ENCODE data around the gene ZFPM1. TPM values are rescaled to one million over a fixed set of nuclear protein-coding genes. Genes with fewer than 3 reads are reported as not detected.

ZFPM1 gene
- total RNA-seq, 1 donor from 2014 or later, result 8.4 TPM

DNA sequence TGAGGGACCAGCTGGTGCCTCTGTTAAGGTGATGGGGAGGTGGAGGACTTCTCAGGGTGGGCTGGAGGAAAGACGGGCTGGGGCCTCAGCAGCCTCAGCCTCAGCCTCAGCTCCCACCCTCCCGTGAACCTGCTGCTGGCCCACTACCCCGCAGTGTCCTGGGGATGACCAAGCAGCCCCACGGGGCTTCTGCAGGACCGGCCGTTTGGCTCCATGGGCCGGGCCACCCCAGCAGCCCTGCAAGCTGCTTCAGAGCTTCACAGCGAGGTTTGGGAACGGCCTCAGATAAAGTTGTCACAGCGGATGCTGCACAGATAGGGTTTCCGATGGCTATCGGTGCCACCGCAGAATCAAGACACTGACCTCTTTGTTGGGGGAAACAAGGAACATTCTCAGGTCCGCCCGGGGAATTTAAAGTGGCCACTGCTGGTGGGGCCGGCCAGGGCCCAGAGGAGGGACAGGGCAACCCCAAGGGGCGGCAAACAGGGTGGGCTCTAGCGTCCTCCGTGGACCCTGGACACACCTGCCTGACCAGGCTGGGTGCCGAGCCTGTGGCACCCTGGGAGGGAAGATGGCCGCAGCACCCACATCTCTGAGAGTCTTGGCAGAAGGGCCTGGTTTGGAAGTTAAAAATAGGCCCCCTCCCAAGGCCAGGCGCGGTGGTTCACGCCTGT lies 69.3 kb downstream of the ZFPM1 start:
- TF ChIP-seq, protein P1, sequence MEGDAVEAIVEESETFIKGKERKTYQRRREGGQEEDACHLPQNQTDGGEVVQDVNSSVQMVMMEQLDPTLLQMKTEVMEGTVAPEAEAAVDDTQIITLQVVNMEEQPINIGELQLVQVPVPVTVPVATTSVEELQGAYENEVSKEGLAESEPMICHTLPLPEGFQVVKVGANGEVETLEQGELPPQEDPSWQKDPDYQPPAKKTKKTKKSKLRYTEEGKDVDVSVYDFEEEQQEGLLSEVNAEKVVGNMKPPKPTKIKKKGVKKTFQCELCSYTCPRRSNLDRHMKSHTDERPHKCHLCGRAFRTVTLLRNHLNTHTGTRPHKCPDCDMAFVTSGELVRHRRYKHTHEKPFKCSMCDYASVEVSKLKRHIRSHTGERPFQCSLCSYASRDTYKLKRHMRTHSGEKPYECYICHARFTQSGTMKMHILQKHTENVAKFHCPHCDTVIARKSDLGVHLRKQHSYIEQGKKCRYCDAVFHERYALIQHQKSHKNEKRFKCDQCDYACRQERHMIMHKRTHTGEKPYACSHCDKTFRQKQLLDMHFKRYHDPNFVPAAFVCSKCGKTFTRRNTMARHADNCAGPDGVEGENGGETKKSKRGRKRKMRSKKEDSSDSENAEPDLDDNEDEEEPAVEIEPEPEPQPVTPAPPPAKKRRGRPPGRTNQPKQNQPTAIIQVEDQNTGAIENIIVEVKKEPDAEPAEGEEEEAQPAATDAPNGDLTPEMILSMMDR (IDR thresholded peaks at IDR 0.05), result no peak
- Histone ChIP-seq H3K27me3 (no peaks in the 10 kb centered on the region), H3K4me3 (no peak overlapping the region), H3K4me1 (peaks cover 8% of the 10 kb centered on the region), H3K9me3 (no peaks in the 10 kb centered on the region), H3K36me3 (no peaks in the 10 kb centered on the region), H3K27ac (no peak overlapping the region)
- DNase-seq, result no peak
- intact Hi-C loops (cut with DNase I), result no loop called here
- ATAC-seq, result no peak

DNA sequence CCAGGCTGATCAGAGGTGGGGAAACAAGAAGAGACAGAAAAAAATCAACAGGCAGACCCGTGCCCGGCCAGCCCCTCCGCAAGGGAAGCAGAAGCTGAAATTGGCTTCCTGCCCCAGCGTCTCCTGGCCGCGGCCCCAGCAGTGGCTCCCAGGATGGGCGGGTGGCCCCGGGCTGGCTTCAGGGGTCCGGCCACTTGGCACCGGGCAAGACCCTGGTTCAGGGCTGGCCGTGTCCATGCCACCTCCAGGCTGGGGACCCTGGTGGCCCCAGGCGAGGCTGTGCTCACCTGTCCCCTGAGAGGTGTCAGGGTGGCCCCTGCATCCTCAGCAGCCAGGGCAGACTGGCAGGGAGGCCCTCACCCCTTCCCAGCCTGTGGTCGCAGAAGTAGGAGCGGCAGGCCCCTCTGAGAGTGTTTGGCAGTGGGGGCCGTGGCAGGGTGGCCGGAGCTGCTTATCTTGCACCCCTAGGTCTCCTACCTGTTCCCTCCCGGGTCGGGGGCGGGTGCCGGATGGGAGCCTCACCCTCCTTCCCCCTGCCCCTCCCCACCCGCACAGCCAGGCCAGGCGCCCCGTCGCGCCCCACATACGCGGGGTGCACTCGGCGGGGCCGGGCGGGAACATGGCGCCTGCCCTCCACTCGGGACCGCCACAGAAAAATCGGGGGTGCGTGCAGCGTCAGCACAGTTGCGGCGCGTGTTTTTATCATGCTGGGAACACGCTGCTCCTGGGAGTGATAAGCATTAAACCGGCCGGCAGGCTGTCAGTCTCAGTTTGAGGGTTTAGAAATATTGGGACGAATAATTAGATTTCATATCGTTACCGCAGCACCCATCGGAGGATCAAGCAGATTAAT lies 70.5 kb downstream of the ZFPM1 start:
- TF ChIP-seq, protein P1 (IDR thresholded peaks at IDR 0.05), result no peak
- Histone ChIP-seq H3K27ac (no peak overlapping the region), H3K27me3 (no peaks in the 10 kb centered on the region), H3K4me3 (no peak overlapping the region), H3K9me3 (no peaks in the 10 kb centered on the region), H3K4me1 (peaks cover 8% of the 10 kb centered on the region), H3K36me3 (no peaks in the 10 kb centered on the region)
- intact Hi-C loops (cut with DNase I), result no loop called here
- DNase-seq (no peak), ATAC-seq (no peak)

DNA sequence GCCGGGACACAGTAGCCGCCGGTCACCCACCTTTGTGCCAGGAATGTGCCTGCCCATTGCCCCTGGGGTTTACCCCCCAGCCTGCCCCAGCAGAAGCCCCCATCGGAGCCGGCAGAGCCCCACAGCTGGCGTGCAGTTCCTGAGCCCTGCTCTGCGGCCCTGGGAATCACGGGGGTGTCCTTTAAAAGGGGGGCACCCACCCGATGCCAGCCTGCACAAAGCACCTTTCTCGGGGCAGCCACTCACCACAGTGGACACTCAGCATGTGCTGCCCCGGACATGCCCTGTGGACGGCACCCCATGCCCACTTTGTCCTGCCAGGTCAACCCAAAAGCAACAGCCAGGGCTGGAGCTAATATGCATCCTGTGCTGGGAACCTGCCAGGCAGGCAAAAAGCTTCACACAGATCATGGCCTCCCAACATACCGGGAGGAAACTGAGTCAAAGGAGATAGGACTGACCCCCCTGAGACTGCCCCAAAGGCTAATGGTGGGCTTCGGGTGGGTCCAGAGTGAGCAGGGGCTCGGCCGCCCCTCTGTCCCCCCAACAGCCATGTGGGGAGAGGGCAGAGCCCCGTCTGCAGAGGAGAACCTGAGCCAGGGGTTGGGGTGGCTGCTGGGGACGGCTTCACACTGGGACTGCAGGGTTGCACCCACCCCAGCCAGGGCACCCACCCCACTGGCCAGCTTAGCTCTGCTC lies 71.3 kb downstream of the ZFPM1 start:
- ATAC-seq, result no peak
- intact Hi-C loops (cut with DNase I), result no loop called here
- peaks cover 8% of the 10 kb centered on the region for H3K4me1 ChIP-seq
- TF ChIP-seq, protein P1 (IDR thresholded peaks at IDR 0.05), result no peak
- H3K27me3 ChIP-seq, result no peaks in the 10 kb centered on the region
- DNase-seq, result no peak
- H3K36me3 ChIP-seq, result no peaks in the 10 kb centered on the region
- H3K9me3 ChIP-seq, result no peaks in the 10 kb centered on the region
- no peak overlapping the region for H3K4me3 ChIP-seq
- H3K27ac ChIP-seq, result no peak overlapping the region

DNA sequence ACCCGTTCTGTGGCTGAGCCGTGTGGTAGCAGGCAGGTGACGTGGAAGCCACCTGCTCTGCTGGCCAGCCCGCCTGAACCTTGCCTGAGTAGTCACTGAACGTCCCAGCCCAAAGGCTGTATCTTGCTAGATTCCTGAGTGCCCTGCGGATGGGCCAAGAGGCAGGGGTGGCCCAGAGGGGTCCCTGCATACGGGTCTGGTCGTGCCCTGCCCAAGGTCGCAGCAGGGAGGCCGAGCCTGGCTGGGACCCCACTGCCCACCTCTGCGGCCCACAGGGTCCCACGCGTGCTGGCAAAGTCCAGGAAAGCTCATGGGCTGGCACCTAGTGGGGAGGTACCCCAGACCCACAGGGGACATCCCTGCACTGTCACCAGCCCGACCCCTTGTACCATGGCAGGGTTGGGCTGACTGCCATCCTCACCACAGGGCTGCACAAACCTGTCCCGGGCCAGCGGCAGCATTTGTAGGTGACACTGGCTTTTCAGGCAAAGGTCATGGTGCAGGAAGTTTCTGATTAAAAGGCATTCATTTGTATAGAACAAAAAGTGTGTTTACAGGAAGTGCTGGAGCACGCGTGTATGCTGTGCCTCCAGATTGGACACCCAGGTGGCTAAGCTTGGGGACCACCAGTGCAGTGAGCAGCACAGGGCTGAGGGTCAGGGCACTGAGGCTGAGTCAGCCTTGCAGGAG lies 72.0 kb downstream of the ZFPM1 start:
- Histone ChIP-seq H3K9me3 (no peaks in the 10 kb centered on the region), H3K4me1 (peaks cover 8% of the 10 kb centered on the region), H3K27ac (no peak overlapping the region), H3K27me3 (no peaks in the 10 kb centered on the region), H3K36me3 (no peaks in the 10 kb centered on the region), H3K4me3 (no peak overlapping the region)
- DNase-seq (no peak), ATAC-seq (no peak)
- TF ChIP-seq, protein P1 (IDR thresholded peaks at IDR 0.05), result no peak
- intact Hi-C loops (cut with DNase I), result no loop called here

DNA sequence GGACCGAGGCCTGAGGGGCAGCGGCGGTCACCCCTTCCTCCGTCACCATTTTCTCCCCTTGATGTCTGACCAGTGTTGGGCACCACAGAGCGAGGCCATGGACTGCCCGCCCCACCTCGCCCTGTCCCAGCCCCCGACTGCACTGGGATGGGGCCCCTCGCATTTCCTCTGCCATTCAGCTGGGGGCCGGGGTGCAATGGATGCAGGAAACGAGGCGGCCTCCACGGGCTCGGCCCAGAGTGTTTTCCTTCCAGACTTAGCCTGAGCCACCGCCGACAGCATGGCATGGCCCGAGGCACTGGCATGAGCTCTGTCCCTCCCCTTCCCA lies 72.5 kb downstream of the ZFPM1 start:
- Histone ChIP-seq H3K9me3 (no peaks in the 10 kb centered on the region), H3K27me3 (no peaks in the 10 kb centered on the region), H3K27ac (no peak overlapping the region), H3K4me1 (peaks cover 8% of the 10 kb centered on the region), H3K4me3 (no peak overlapping the region), H3K36me3 (no peaks in the 10 kb centered on the region)
- TF ChIP-seq, protein P1 (IDR thresholded peaks at IDR 0.05), result no peak
- DNase-seq, result no peak
- no peak for ATAC-seq
- intact Hi-C loops (cut with DNase I), result no loop called here

Data from upper lobe of right lung (tissue), 1 donor.